Measurements from ENCODE around the gene BRD2. TPM values are rescaled to one million over a fixed set of nuclear protein-coding genes. Genes with fewer than 3 reads are reported as not detected.
A peak's percentile ranks its signal among the peaks of the same experiment; 100 is the strongest.

Gene BRD2
- total and polyA plus RNA-seq, 9 of the 15 experiments (the other 6 are each of a cell fraction or from before 2014, with no cell fraction given) = 19.0 to 252 (median 181) TPM

- TF ChIP-seq REST (IDR thresholded peaks at IDR 0.05; ENCODE audit: borderline replicate concordance) (peak; percentile 82; the same call in 1 of the 2 replicates), REST (CRISPR knock-in tag; IDR thresholded peaks at IDR 0.05; ENCODE audit: low read depth) (no peak), TAF7 (tag; IDR thresholded peaks at IDR 0.05) (no peak), CSDE1 (IDR thresholded peaks at IDR 0.05) (no peak), ZNF23 (CRISPR knock-in tag; IDR thresholded peaks at IDR 0.05) (no peak), SRF (CRISPR knock-in tag; IDR thresholded peaks at IDR 0.05) (no peak), RAD21 (CRISPR knock-in tag; conservative IDR thresholded peaks at IDR 0.05 in 1 of 2, IDR thresholded peaks at IDR 0.05 in 1 of 2) (peak; percentile 80 to 87), CEBPZ (IDR thresholded peaks at IDR 0.05; ENCODE audit: borderline replicate concordance, low read depth, low read length) (no peak), XRCC5 (IDR thresholded peaks at IDR 0.05; ENCODE audit: low read depth, low read length) (no peak), MCM5 (IDR thresholded peaks at IDR 0.05; ENCODE audit: low read depth) (no peak), NR3C1 (CRISPR knock-in tag; IDR thresholded peaks at IDR 0.05) (no peak), SMAD1 (IDR thresholded peaks at IDR 0.05; ENCODE audit: low read depth, low read length, partially characterized antibody) (no peak), ZNF639 (CRISPR knock-in tag; conservative IDR thresholded peaks at IDR 0.05 in 1 of 2, IDR thresholded peaks at IDR 0.05 in 1 of 2) (no peak), ZZZ3 (IDR thresholded peaks at IDR 0.05) (no peak)
These were observed 46.6 kb downstream of the BRD2 start (continued) for GRCh38 chr6:33014841-33015634.

Measured in K562 (cell line).